ENCODE results near the gene PRXL2A. TPM values are rescaled to one million over a fixed set of nuclear protein-coding genes. Genes with fewer than 3 reads are reported as not detected.
"Not testable (repeated sequence)": the region's sequence is repeated elsewhere in the genome, so short reads cannot be mapped to it uniquely, and the experiment has no call there.

Gene PRXL2A
- total and polyA plus RNA-seq, 2 of the 4 experiments (the other 2 are of a cell fraction) = 0.90 to 0.92 TPM

GRCh38 chr10:80417256-80417655 is 8.9 kb downstream of the PRXL2A start:
- H3K18ac ChIP-seq (ENCODE audit: low read depth, low read length); CTCF ChIA-PET; H3K4me3 ChIP-seq (ENCODE audit: insufficient read depth, low read depth, low read length); H2AFZ ChIP-seq (replicated peaks; ENCODE audit: low read length, poor library complexity); H3K36me3 ChIP-seq (ENCODE audit: control insufficient read depth, insufficient read depth, low read length); H4K91ac ChIP-seq (ENCODE audit: insufficient read depth, low read depth, low read length); H3K9ac ChIP-seq (ENCODE audit: low read depth, low read length); H4K8ac ChIP-seq (ENCODE audit: low read depth in 2 of 2, low read length in 2 of 2); H3K4me2 ChIP-seq (ENCODE audit: low read depth, low read length); H3K14ac ChIP-seq (replicated peaks; ENCODE audit: low read depth, low read length); H3K4me1 ChIP-seq (ENCODE audit: control insufficient read depth, insufficient read depth, low read length); H3K4ac ChIP-seq (ENCODE audit: low read depth, low read length); H3K79me1 ChIP-seq (ENCODE audit: low read depth in 1 of 2, low read length in 2 of 2); POLR2A ChIA-PET (ENCODE audit: unreplicated experiment); H4K20me1 ChIP-seq (ENCODE audit: insufficient read depth, low read length); H3K23ac ChIP-seq (ENCODE audit: low read depth, low read length); H3K27me3 ChIP-seq (ENCODE audit: control insufficient read depth, insufficient read depth, low read length); H3K9me3 ChIP-seq (ENCODE audit: control insufficient read depth, insufficient read depth, low read length); BruUV-seq (replicated peaks); H2AK9ac ChIP-seq (replicated peaks; ENCODE audit: low read depth, low read length, poor library complexity); ATAC-seq (ENCODE audit: low read depth); H2BK15ac ChIP-seq (ENCODE audit: low read depth, low read length); H2BK20ac ChIP-seq (ENCODE audit: low read depth, low read length); dilution Hi-C loops (cut with HindIII; ENCODE audit: low sequenced_read_pairs, unreplicated experiment); H3K27ac ChIP-seq (ENCODE audit: insufficient read depth, low read length); intact Hi-C loops (cut with micrococcal nuclease); H2BK5ac ChIP-seq (ENCODE audit: low read depth, low read length, poor library complexity, severe bottlenecking); DNase-seq; H3K56ac ChIP-seq (ENCODE audit: extremely low read depth, insufficient read depth, low read length); H2AK5ac ChIP-seq (ENCODE audit: low read depth, low read length); in situ Hi-C loops (cut with MboI; ENCODE audit: low sequenced_read_pairs); H4K5ac ChIP-seq (ENCODE audit: low read depth, low read length); H3K9me1 ChIP-seq (ENCODE audit: insufficient read depth, low read length); H2BK120ac ChIP-seq (ENCODE audit: low read depth, low read length): not testable (repeated sequence)
- WGBS, 2 experiments (ENCODE audit: extremely low coverage in 2 of 2, insufficient read length in 1 of 2) = no CpG with 5 or more reads among the region's 6 CpGs

Data from IMR-90 (cell line).